Dermis microvascular lymphatic vessel endothelial cell (primary cell): ENCODE data around the gene ZDHHC9. TPM values are rescaled to one million over a fixed set of nuclear protein-coding genes. Genes with fewer than 3 reads are reported as not detected.

Source experiments
- DNase-seq, 2 donors: peaks; one replicate each; pipeline versions ENCODE4 v3.0.0 to v3.0.0-alpha.2; 2010; ENCODE audit warnings: low read depth in 2 of 2
- total RNA-seq: library from RNA; depleted of rRNA; stranded (reverse); fragments of >200 nt; gene quantifications from 2 replicates; pipeline ENCODE4 v1.2.1, GENCODE V29; 2014

ZDHHC9 gene
- total RNA-seq, 1 donor from 2014 or later, result 12.7 TPM

DNA sequence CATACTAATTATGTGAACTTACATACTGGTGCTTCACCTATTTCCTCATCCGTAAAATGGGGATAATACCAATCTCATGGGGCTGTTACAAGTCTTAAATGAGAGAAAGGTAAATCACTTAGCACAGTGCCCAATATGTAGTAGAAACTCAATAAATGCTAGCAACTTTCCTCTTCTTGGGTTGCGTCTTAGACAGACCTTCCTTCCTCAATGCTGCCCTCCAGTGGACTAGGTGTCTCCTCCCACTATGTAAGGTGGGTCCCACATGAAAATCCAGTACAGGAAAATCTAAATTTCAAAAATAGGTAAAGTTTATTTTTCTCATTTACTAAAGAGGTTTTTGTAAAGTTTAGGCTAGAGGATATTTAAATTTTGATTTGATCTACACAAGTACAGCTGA, 20.6 kb downstream of the ZDHHC9 start:
- DNase-seq, result peak in 1 of 2 donors; percentile 48

GRCh38 chrX:129818123-129818522, 25.6 kb downstream of the ZDHHC9 start:
- DNase-seq, result no peak

DNA sequence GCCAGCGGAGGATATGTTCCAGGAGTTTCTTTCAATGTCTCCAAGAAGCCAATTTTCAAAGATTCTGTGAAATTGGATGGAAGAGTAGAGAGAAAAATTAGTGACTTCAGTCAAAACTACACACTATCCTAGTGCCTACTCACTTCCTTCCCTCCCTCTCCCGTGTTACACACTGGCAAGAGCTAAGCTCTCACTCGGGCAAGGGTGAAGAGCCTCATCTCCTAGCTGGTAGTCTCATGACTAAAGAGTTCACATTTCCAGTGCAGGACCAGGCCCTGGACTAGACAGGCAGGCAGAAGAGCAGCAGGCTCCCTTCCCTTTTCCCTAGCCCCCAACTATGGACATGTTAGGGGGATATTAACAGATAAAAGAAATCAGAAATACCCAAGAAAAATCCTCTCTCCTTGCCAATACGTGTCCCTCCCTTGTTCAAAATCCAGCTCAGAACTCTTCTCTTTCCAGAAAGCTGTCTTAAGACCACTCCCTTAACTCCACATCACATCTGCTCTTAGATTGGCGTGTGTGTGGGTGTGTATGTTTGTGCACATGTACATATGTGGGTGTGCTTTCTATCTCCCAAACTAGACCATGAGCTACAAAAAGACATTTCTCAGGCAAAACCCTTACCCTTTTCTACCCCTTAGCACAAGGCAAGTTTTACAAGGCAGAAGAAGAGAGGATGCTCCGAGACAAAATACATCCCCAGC, 29.9 kb downstream of the ZDHHC9 start:
- DNase-seq, result no peak

DNA sequence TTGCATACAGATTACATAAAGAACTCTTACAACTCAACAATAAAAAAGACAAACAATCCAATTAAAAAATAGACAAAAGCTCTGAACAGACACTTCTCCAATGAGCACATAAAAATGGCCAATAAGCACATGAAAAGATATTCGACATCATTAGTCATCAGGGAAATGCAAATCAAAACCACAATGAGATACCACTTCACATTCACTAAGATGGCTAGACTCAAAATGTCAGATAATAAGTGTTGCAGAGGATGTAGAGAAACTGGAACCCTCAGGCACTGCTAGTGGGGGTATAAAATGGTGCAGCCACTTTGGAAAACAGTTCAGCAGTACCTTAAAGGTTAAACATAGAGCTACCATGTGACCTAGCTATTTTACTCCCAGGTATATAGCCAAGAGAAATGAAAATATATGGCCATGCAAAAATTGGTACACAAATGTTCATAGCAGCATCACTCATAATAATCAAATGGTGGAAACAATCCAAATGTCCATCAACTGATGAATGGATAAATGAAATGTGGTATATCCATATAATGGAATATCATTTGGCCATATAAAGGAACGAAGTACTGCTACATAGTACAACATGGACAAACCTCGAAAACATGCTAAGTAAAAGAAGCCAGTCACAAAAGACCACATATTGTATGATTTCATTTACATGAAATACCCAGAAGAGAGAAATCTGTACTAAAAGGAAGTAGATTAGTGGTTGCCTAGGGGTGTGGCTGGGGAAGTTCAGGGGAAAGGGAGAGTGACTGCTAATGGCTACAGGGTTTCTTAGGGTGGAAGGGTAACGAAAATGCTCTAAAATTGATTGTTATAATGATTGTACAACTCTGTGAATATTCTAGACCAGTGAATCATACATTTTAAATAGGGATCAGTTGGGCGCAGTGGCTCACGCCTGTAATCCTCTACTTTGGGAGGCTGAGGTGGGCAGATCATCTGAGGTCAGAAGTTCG, 34.6 kb downstream of the ZDHHC9 start:
- no peak for DNase-seq

GRCh38 chrX:129808158-129808828, 35.4 kb downstream of the ZDHHC9 start:
- DNase-seq, result no peak

DNA sequence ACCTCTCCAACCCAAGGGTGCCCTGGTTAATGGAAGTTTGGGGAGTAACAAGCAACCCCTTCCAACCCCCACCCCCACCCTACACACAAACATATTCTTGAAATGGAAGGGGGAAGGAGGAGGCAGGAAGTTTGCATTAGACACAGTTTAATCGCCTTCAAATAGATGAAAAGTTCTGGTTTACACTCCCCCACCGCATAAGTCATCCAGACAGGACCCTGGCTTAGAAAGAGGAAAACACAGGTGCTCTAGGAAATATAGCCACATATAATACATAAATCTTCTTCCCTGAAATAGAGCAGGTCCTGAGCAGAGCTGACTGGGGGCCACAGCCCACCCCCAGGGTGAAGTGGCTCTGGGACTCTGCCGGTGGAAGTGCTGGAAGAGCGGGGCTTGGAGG, 38.9 kb downstream of the ZDHHC9 start:
- no peak for DNase-seq

GRCh38 chrX:129802863-129803262, 40.8 kb downstream of the ZDHHC9 start:
- DNase-seq, result no peak

GRCh38 chrX:129800186-129800585, 43.5 kb downstream of the ZDHHC9 start:
- DNase-seq, result no peak

DNA sequence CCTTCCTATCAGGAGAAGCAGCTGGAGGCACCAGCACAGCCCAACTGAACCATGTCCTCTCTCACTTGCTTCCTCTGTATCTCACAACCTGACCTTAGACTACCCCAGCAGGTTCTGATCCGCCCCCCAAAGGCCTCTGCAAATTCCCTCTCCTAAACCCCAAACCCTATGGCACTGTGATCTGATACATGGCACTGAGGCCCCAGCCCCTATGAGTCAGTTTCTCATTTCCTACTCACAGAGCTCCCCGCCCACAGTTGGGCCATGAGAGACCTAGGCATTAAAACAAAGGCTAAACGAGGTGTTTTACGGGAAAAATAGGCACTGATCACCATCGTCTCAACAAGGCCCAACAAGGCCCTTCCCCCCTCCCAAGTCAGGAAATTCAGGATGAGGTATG, 44.8 kb downstream of the ZDHHC9 start:
- DNase-seq, result no peak

- DNase-seq, result no peak
Measured at GRCh38 chrX:129798456-129798855, 45.2 kb downstream of the ZDHHC9 start.

GRCh38 chrX:129797251-129797906, 46.3 kb downstream of the ZDHHC9 start:
- no peak for DNase-seq

- DNase-seq, result no peak
Measured at GRCh38 chrX:129795584-129795983, 48.1 kb downstream of the ZDHHC9 start.

- DNase-seq, result no peak
Measured at GRCh38 chrX:129793604-129794191, 50.0 kb downstream of the ZDHHC9 start.

- DNase-seq, result no peak
Measured at GRCh38 chrX:129792586-129793291, 50.9 kb downstream of the ZDHHC9 start.

DNA sequence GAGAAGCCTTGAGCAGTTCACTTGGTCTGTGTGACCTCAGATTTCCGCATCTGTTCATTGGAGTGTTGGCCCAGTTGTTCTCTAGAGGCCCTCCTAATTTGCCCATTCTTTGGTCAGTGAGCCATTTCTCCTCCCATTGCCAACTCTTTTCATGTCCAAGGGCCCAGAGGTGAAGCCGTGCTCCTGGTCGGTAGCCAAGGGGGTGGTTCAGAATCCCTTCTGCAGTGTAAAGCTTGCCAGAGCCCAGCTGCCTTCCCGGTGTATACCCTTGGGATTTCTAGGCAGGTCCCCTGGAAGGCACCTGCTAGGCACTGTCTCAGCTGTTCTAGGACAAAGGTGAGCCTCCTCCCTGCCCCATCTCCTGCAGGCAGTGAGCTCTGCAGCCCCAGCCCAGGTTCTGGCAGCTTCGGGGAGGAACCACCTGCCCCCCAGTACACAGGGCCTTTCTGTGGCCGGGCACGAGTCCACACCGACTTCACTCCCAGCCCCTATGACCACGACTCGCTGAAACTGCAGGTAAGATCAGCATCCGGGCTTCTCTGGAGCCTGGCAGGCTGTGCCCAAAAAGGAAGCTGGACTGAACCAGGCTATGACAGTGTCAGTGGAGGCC, 51.6 kb downstream of the ZDHHC9 start:
- DNase-seq, result no peak

GRCh38 chrX:129791336-129791735, 52.4 kb downstream of the ZDHHC9 start:
- no peak for DNase-seq

DNA sequence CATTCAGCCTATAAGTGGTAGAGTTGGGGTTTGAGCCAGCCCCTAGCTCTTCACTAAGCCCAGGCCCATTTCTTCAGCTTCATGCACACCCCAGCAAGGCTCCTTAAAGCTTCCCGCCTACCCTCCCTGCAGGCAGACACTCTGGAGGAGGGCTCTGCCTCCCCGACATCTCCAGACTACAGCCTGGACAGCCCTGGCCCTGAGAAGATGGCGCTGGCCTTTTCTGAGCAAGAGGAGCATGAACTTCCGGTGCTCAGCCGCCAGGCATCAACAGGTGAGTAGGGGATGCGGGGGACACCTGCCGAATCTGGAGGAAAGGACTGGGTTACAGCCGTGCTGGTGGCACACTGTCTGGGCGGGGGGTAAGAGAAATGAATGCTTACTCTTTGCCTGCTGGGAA, 52.9 kb downstream of the ZDHHC9 start:
- no peak for DNase-seq

- DNase-seq, result no peak
Measured at GRCh38 chrX:129790146-129790545, 53.5 kb downstream of the ZDHHC9 start.

DNA sequence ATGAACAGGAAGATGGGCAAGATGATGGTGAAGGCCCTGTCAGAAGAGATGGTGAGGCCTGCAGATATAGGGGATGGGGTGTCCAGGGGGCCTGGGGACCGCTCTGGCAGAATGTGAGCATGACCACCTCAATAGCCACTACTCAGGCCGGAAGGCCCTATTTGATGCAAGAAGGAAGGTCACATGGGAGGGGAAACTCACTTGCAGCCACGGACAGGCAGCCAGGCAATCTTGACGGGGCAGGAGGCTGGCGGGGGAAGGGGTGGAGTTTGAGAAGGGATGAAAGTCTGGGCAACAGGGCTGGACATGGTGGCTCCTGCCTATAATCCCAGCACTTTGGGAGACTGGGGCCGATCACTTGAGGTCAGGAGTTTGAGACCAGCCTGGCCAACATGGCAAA, 55.2 kb downstream of the ZDHHC9 start:
- DNase-seq, result no peak
